Measurements from ENCODE around the gene SERHL2.
"Not testable (repeated sequence)": the region's sequence is repeated elsewhere in the genome, so short reads cannot be mapped to it uniquely, and the experiment has no call there.

SERHL2 gene

GRCh38 chr22:42514331-42514730, 39.4 kb upstream of the SERHL2 start:
- H3K4me1 ChIP-seq (ENCODE audit: control extremely low read depth in 1 of 4, control insufficient read depth in 4 of 4, insufficient read depth in 4 of 4, low read length in 3 of 4); CTCF ChIA-PET; DNase-seq; H3K9me3 ChIP-seq (ENCODE audit: control extremely low read depth in 1 of 5, control insufficient read depth in 4 of 5, insufficient read depth in 2 of 5, low read depth in 1 of 5, low read length in 4 of 5); H3K27ac ChIP-seq (ENCODE audit: insufficient read depth in 1 of 2, low read depth in 1 of 2, low read length in 2 of 2, poor library complexity in 1 of 2, severe bottlenecking in 2 of 2); H3K27me3 ChIP-seq (replicated peaks in 2 of 5; ENCODE audit: control insufficient read depth in 4 of 5, insufficient read depth in 5 of 5, low read length in 4 of 5); H3K4me3 ChIP-seq (ENCODE audit: control insufficient read depth in 1 of 7, extremely low read depth in 1 of 7, insufficient read depth in 4 of 7, low read depth in 2 of 7, low read length in 6 of 7); POLR2A ChIA-PET: not testable (repeated sequence)
- WGBS (ENCODE audit: insufficient coverage): 100% methylated on average over 5 of the region's 17 CpGs
- peaks cover 0 to 33% (median 27%) of the 10 kb centered on the region in 4 experiments for H3K36me3 ChIP-seq (ENCODE audit: control insufficient read depth in 4 of 4, insufficient read depth in 4 of 4, low read length in 3 of 4)

- H3K4me3 ChIP-seq (ENCODE audit: control insufficient read depth in 1 of 7, extremely low read depth in 1 of 7, insufficient read depth in 4 of 7, low read depth in 2 of 7, low read length in 6 of 7); H3K27me3 ChIP-seq (replicated peaks in 2 of 5; ENCODE audit: control insufficient read depth in 4 of 5, insufficient read depth in 5 of 5, low read length in 4 of 5); H3K9me3 ChIP-seq (ENCODE audit: control extremely low read depth in 1 of 5, control insufficient read depth in 4 of 5, insufficient read depth in 2 of 5, low read depth in 1 of 5, low read length in 4 of 5); CTCF ChIA-PET; POLR2A ChIA-PET; H3K27ac ChIP-seq (ENCODE audit: insufficient read depth in 1 of 2, low read depth in 1 of 2, low read length in 2 of 2, poor library complexity in 1 of 2, severe bottlenecking in 2 of 2); DNase-seq: not testable (repeated sequence)
- 100% methylated on average over 3 of the region's 8 CpGs for WGBS (ENCODE audit: insufficient coverage)
- peaks cover 0 to 33% (median 27%) of the 10 kb centered on the region in 4 experiments for H3K36me3 ChIP-seq (ENCODE audit: control insufficient read depth in 4 of 4, insufficient read depth in 4 of 4, low read length in 3 of 4)
- peaks cover 0 to 12% (median 8%) of the 10 kb centered on the region in 4 experiments for H3K4me1 ChIP-seq (ENCODE audit: control extremely low read depth in 1 of 4, control insufficient read depth in 4 of 4, insufficient read depth in 4 of 4, low read length in 3 of 4)
Observed at GRCh38 chr22:42515304-42515703, 38.5 kb upstream of the SERHL2 start.

GRCh38 chr22:42515896-42516295, 37.9 kb upstream of the SERHL2 start:
- Histone ChIP-seq H3K27me3 (replicated peaks in 2 of 5; ENCODE audit: control insufficient read depth in 4 of 5, insufficient read depth in 5 of 5, low read length in 4 of 5) (no peaks in the 10 kb centered on the region), H3K4me1 (ENCODE audit: control extremely low read depth in 1 of 4, control insufficient read depth in 4 of 4, insufficient read depth in 4 of 4, low read length in 3 of 4) (peaks cover 0 to 13% (median 8%) of the 10 kb centered on the region in 4 experiments), H3K9me3 (ENCODE audit: control extremely low read depth in 1 of 5, control insufficient read depth in 4 of 5, insufficient read depth in 2 of 5, low read depth in 1 of 5, low read length in 4 of 5) (no peaks in the 10 kb centered on the region), H3K4me3 (ENCODE audit: control insufficient read depth in 1 of 7, extremely low read depth in 1 of 7, insufficient read depth in 4 of 7, low read depth in 2 of 7, low read length in 6 of 7) (no peak overlapping the region), H3K36me3 (ENCODE audit: control insufficient read depth in 4 of 4, insufficient read depth in 4 of 4, low read length in 3 of 4) (peaks cover 0 to 33% (median 25%) of the 10 kb centered on the region in 4 experiments), H3K27ac (ENCODE audit: insufficient read depth in 1 of 2, low read depth in 1 of 2, low read length in 2 of 2, poor library complexity in 1 of 2, severe bottlenecking in 2 of 2) (no peak overlapping the region)
- ChIA-PET CTCF (no interaction called here), POLR2A (no interaction called here)
- 95% methylated on average over 10 of the region's 14 CpGs for WGBS (ENCODE audit: insufficient coverage)
- no peak for DNase-seq

GRCh38 chr22:42517103-42517502, 36.7 kb upstream of the SERHL2 start:
- POLR2A ChIA-PET: interaction anchor here (0.6 to 0.7 kb wide), 2 partner anchors 95 to 1035 kb away, joined by 3 to 7 read pairs; no protein-coding TSS in a partner anchor
- not testable (repeated sequence) for H3K27me3 ChIP-seq (replicated peaks in 2 of 5; ENCODE audit: control insufficient read depth in 4 of 5, insufficient read depth in 5 of 5, low read length in 4 of 5); H3K27ac ChIP-seq (ENCODE audit: insufficient read depth in 1 of 2, low read depth in 1 of 2, low read length in 2 of 2, poor library complexity in 1 of 2, severe bottlenecking in 2 of 2); H3K9me3 ChIP-seq (ENCODE audit: control extremely low read depth in 1 of 5, control insufficient read depth in 4 of 5, insufficient read depth in 2 of 5, low read depth in 1 of 5, low read length in 4 of 5); H3K4me3 ChIP-seq (ENCODE audit: control insufficient read depth in 1 of 7, extremely low read depth in 1 of 7, insufficient read depth in 4 of 7, low read depth in 2 of 7, low read length in 6 of 7); DNase-seq
- CTCF ChIA-PET: interaction anchor here (1.0 to 1.1 kb wide), 2 partner anchors 32 to 96 kb away, joined by 3 read pairs; no protein-coding TSS in a partner anchor
- Histone ChIP-seq H3K4me1 (ENCODE audit: control extremely low read depth in 1 of 4, control insufficient read depth in 4 of 4, insufficient read depth in 4 of 4, low read length in 3 of 4) (peaks cover 0 to 13% (median 8%) of the 10 kb centered on the region in 4 experiments), H3K36me3 (ENCODE audit: control insufficient read depth in 4 of 4, insufficient read depth in 4 of 4, low read length in 3 of 4) (peaks cover 0 to 26% (median 19%) of the 10 kb centered on the region in 4 experiments)
- WGBS (ENCODE audit: insufficient coverage): 100% methylated on average over 1 of the region's 7 CpGs

GRCh38 chr22:42518638-42519524, 34.9 kb upstream of the SERHL2 start:
- CTCF ChIA-PET; POLR2A ChIA-PET; H3K9me3 ChIP-seq (ENCODE audit: control extremely low read depth in 1 of 5, control insufficient read depth in 4 of 5, insufficient read depth in 2 of 5, low read depth in 1 of 5, low read length in 4 of 5); H3K27me3 ChIP-seq (replicated peaks in 2 of 5; ENCODE audit: control insufficient read depth in 4 of 5, insufficient read depth in 5 of 5, low read length in 4 of 5); DNase-seq: not testable (repeated sequence)
- 0% methylated on average over 3 of the region's 28 CpGs for WGBS (ENCODE audit: insufficient coverage)
- Histone ChIP-seq H3K4me1 (ENCODE audit: control extremely low read depth in 1 of 4, control insufficient read depth in 4 of 4, insufficient read depth in 4 of 4, low read length in 3 of 4) (peaks cover 0 to 12% (median 7%) of the 10 kb centered on the region in 4 experiments), H3K27ac (ENCODE audit: insufficient read depth in 1 of 2, low read depth in 1 of 2, low read length in 2 of 2, poor library complexity in 1 of 2, severe bottlenecking in 2 of 2) (peak overlapping the region in 1 of 2 experiments; percentile 78), H3K4me3 (ENCODE audit: control insufficient read depth in 1 of 7, extremely low read depth in 1 of 7, insufficient read depth in 4 of 7, low read depth in 2 of 7, low read length in 6 of 7) (peak overlapping the region; percentile 54 to 88 (median 76)), H3K36me3 (ENCODE audit: control insufficient read depth in 4 of 4, insufficient read depth in 4 of 4, low read length in 3 of 4) (peaks cover 0 to 21% (median 14%) of the 10 kb centered on the region in 4 experiments)

- POLR2A ChIA-PET: no interaction called here
- no peaks in the 10 kb centered on the region for H3K9me3 ChIP-seq (ENCODE audit: control extremely low read depth in 1 of 5, control insufficient read depth in 4 of 5, insufficient read depth in 2 of 5, low read depth in 1 of 5, low read length in 4 of 5)
Observed at GRCh38 chr22:42519525-42520401, 34.0 kb upstream of the SERHL2 start, which contains the start of gene RRP7A. TSS of gene RRP7A (minus strand) at chr22:42519796. CDS start at chr22:42519786, 10 bp downstream.

More at GRCh38 chr22:42519525-42520401, 34.0 kb upstream of the SERHL2 start, which contains the start of gene RRP7A:
- H3K27me3 ChIP-seq (replicated peaks in 2 of 5; ENCODE audit: control insufficient read depth in 4 of 5, insufficient read depth in 5 of 5, low read length in 4 of 5): no peaks in the 10 kb centered on the region
- peaks cover 0 to 12% (median 7%) of the 10 kb centered on the region in 4 experiments for H3K4me1 ChIP-seq (ENCODE audit: control extremely low read depth in 1 of 4, control insufficient read depth in 4 of 4, insufficient read depth in 4 of 4, low read length in 3 of 4)
- 12% methylated on average over 45 of the region's 65 CpGs for WGBS (ENCODE audit: insufficient coverage)
- CTCF ChIA-PET: no interaction called here
- peak within 1 kb of the TSS; percentile 54 to 88 (median 76) for H3K4me3 ChIP-seq (ENCODE audit: control insufficient read depth in 1 of 7, extremely low read depth in 1 of 7, insufficient read depth in 4 of 7, low read depth in 2 of 7, low read length in 6 of 7)
- peak; percentile 67 to 83 (median 81) for DNase-seq
- peaks cover 0 to 14% (median 11%) of the 10 kb centered on the region in 4 experiments for H3K36me3 ChIP-seq (ENCODE audit: control insufficient read depth in 4 of 4, insufficient read depth in 4 of 4, low read length in 3 of 4)
- H3K27ac ChIP-seq (ENCODE audit: insufficient read depth in 1 of 2, low read depth in 1 of 2, low read length in 2 of 2, poor library complexity in 1 of 2, severe bottlenecking in 2 of 2): peak within 1 kb of the TSS in 1 of 2 experiments; percentile 78
